Osteocyte (in vitro differentiated cells): ENCODE data around the gene TSSK2. TPM values are rescaled to one million over a fixed set of nuclear protein-coding genes. Genes with fewer than 3 reads are reported as not detected.
A peak's percentile ranks its signal among the peaks of the same experiment; 100 is the strongest.

ENCODE experiments used
- DNase-seq: peaks from one replicate; pipeline ENCODE4 v3.0.0; 2021; ENCODE audit warnings: mixed read lengths; ENCODE audit not compliant: unreplicated experiment; ENCODE audit errors: extremely low spot score
- H3K27ac Mint-ChIP-seq: one replicate; pipeline ENCODE4 v1.8.0; 2021; ENCODE audit warnings: mild to moderate bottlenecking, mixed read lengths; ENCODE audit not compliant: unreplicated experiment
- H3K27me3 Mint-ChIP-seq: one replicate; pipeline ENCODE4 v1.8.0; 2021; ENCODE audit warnings: mixed read lengths; ENCODE audit not compliant: unreplicated experiment
- H3K36me3 Mint-ChIP-seq: one replicate; pipeline ENCODE4 v1.8.0; 2021; ENCODE audit warnings: mixed read lengths; ENCODE audit not compliant: unreplicated experiment
- H3K4me1 Mint-ChIP-seq: one replicate; pipeline ENCODE4 v1.8.0; 2021; ENCODE audit warnings: mixed read lengths; ENCODE audit not compliant: unreplicated experiment
- H3K4me3 Mint-ChIP-seq: one replicate; pipeline ENCODE4 v1.8.0; 2021; ENCODE audit warnings: mild to moderate bottlenecking, moderate library complexity, mixed read lengths; ENCODE audit not compliant: unreplicated experiment
- H3K9me3 Mint-ChIP-seq: one replicate; pipeline ENCODE4 v1.8.0; 2021; ENCODE audit warnings: mixed read lengths; ENCODE audit not compliant: unreplicated experiment
- CTCF ChIP-seq: fragments of 200-600 bp; sonication (generic); IDR thresholded peaks from 2 replicates; pipeline ENCODE4 v1.5.0; 2021; ENCODE audit warnings: antibody characterized with exemption, mild to moderate bottlenecking, moderate library complexity
- total RNA-seq: library from RNA; stranded (reverse); gene quantifications from 2 replicates; pipeline ENCODE4 v1.2.1, GENCODE V29; 2021

The TSSK2 gene
- total RNA-seq, 1 donor from 2014 or later = not detected

GRCh38 chr22:19121631-19122142 is 9.4 kb upstream of the TSSK2 start:
- Mint-ChIP-seq H3K36me3 (no peaks in the 10 kb centered on the region), H3K27ac (peak overlapping the region; percentile 45), H3K4me3 (peak overlapping the region; percentile 82), H3K9me3 (no peaks in the 10 kb centered on the region), H3K4me1 (peaks cover 33% of the 10 kb centered on the region), H3K27me3 (no peaks in the 10 kb centered on the region)
- no peak for TF ChIP-seq CTCF
- DNase-seq = no peak

- peak within 1 kb of the TSS; percentile 47 for H3K27ac Mint-ChIP-seq
- H3K36me3 Mint-ChIP-seq = no peaks in the 10 kb centered on the region
- peak within 1 kb of the TSS; percentile 84 for H3K4me3 Mint-ChIP-seq
- H3K9me3 Mint-ChIP-seq = no peaks in the 10 kb centered on the region
- no peaks in the 10 kb centered on the region for H3K27me3 Mint-ChIP-seq
- peak; percentile 98 for DNase-seq
- peaks cover 33% of the 10 kb centered on the region for H3K4me1 Mint-ChIP-seq
- no peak for TF ChIP-seq CTCF
Observed at GRCh38 chr22:19122143-19122751, 8.9 kb upstream of the TSSK2 start, which contains the start of gene DGCR2. DGCR2 (minus strand) TSS chr22:19122412; CDS start chr22:19122206, 206 bp downstream.

- H3K4me1 Mint-ChIP-seq = peaks cover 33% of the 10 kb centered on the region
- no peak for TF ChIP-seq CTCF
- no peaks in the 10 kb centered on the region for H3K27me3 Mint-ChIP-seq
- DNase-seq = no peak
- H3K4me3 Mint-ChIP-seq = peak overlapping the region; percentile 84
- no peaks in the 10 kb centered on the region for H3K9me3 Mint-ChIP-seq
- H3K36me3 Mint-ChIP-seq = no peaks in the 10 kb centered on the region
- peak overlapping the region; percentile 47 for H3K27ac Mint-ChIP-seq
Observed at GRCh38 chr22:19122752-19123492, 8.2 kb upstream of the TSSK2 start.

- H3K9me3 Mint-ChIP-seq = no peaks in the 10 kb centered on the region
- peaks cover 30% of the 10 kb centered on the region for H3K4me1 Mint-ChIP-seq
- no peak for DNase-seq
- no peaks in the 10 kb centered on the region for H3K27me3 Mint-ChIP-seq
- H3K36me3 Mint-ChIP-seq = no peaks in the 10 kb centered on the region
- TF ChIP-seq CTCF = no peak
- H3K4me3 Mint-ChIP-seq = no peak overlapping the region
- no peak overlapping the region for H3K27ac Mint-ChIP-seq
Observed at GRCh38 chr22:19123936-19124335, 7.2 kb upstream of the TSSK2 start.

GRCh38 chr22:19124377-19124776 is 6.7 kb upstream of the TSSK2 start:
- DNase-seq = no peak
- peaks cover 26% of the 10 kb centered on the region for H3K4me1 Mint-ChIP-seq
- H3K9me3 Mint-ChIP-seq = no peaks in the 10 kb centered on the region
- TF ChIP-seq CTCF = no peak
- H3K4me3 Mint-ChIP-seq = no peak overlapping the region
- H3K36me3 Mint-ChIP-seq = no peaks in the 10 kb centered on the region
- H3K27ac Mint-ChIP-seq = no peak overlapping the region
- no peaks in the 10 kb centered on the region for H3K27me3 Mint-ChIP-seq
